HCT116 (cell line): Measurements from ENCODE around the gene LASP1NB.

ENCODE experiments used
- CTCF ChIP-seq, 3 experiments: fragments of 200-600 bp in 1 of 3; sonication (generic) in 1 of 3; IDR thresholded peaks in 2 of 3; conservative IDR thresholded peaks in 1 of 3; 2 replicates each; pipeline ENCODE4 v1.5.1; 2012 to 2017; ENCODE audit warnings: low read depth in 2 of 3, low read length in 2 of 3, antibody characterized with exemption in 1 of 3, borderline replicate concordance in 1 of 3, control low read depth in 1 of 3, mild to moderate bottlenecking in 1 of 3, mixed read lengths in 1 of 3, mixed run types in 1 of 3, moderate library complexity in 1 of 3; ENCODE audit not compliant: insufficient read depth in 1 of 3
- EZH2 ChIP-seq: fragments of 200-600 bp; sonication (generic); IDR thresholded peaks from 2 replicates; pipeline ENCODE4 v1.6.1; 2017; ENCODE audit warnings: antibody characterized with exemption, mixed run types
- MAX ChIP-seq: IDR thresholded peaks from 2 replicates; pipeline ENCODE4 v1.6.1; 2012
- POLR2A ChIP-seq: IDR thresholded peaks from 2 replicates; pipeline ENCODE4 v1.7.0; 2011; ENCODE audit warnings: borderline replicate concordance; ENCODE audit not compliant: insufficient read depth, insufficient read length; ENCODE audit errors: extremely low read depth
- POLR2AphosphoS5 ChIP-seq: IDR thresholded peaks from 2 replicates; pipeline ENCODE4 v1.6.1; 2011; ENCODE audit warnings: mild to moderate bottlenecking, low read depth, low read length, moderate library complexity

GRCh38 chr17:38918916-38919315 lies 6.5 kb upstream of the LASP1NB start:
- TF ChIP-seq CTCF (IDR thresholded peaks at IDR 0.05 in 2 of 3, conservative IDR thresholded peaks at IDR 0.05 in 1 of 3; ENCODE audit: borderline replicate concordance in 1 of 3, insufficient read depth in 1 of 3, low read depth in 2 of 3, low read length in 2 of 3) (no peak), POLR2A (no peak), POLR2AphosphoS5 (no peak), MAX (no peak), EZH2 (no peak)
